OCI-LY3 (cell line): ENCODE data around the gene ARHGEF28.

Source experiments
- EZH2phosphoT487 ChIP-seq: fragments of 200-600 bp; shearing (Covaris generic); IDR thresholded peaks from 2 replicates; pipeline ENCODE4 v1.6.1; 2018; ENCODE audit warnings: antibody characterized with exemption, mixed run types, low read depth
- TF ChIP-seq, protein P1 (sequence below): fragments of 200-600, 300-600 bp; sonication (generic); IDR thresholded peaks from 2 replicates; pipeline ENCODE4 v1.5.1; 2014; ENCODE audit warnings: antibody characterized with exemption, low read length, low read depth

- TF ChIP-seq, protein P1, sequence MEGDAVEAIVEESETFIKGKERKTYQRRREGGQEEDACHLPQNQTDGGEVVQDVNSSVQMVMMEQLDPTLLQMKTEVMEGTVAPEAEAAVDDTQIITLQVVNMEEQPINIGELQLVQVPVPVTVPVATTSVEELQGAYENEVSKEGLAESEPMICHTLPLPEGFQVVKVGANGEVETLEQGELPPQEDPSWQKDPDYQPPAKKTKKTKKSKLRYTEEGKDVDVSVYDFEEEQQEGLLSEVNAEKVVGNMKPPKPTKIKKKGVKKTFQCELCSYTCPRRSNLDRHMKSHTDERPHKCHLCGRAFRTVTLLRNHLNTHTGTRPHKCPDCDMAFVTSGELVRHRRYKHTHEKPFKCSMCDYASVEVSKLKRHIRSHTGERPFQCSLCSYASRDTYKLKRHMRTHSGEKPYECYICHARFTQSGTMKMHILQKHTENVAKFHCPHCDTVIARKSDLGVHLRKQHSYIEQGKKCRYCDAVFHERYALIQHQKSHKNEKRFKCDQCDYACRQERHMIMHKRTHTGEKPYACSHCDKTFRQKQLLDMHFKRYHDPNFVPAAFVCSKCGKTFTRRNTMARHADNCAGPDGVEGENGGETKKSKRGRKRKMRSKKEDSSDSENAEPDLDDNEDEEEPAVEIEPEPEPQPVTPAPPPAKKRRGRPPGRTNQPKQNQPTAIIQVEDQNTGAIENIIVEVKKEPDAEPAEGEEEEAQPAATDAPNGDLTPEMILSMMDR, result no peak
- TF ChIP-seq EZH2phosphoT487, result no peak
These were observed 269.5 kb downstream of the ARHGEF28 start for GRCh38 chr5:73895471-73895870.
